RWPE2 (cell line): ENCODE measurements around the gene KCTD19.
A peak's percentile ranks its signal among the peaks of the same experiment; 100 is the strongest.
"Not testable (repeated sequence)": the region's sequence is repeated elsewhere in the genome, so short reads cannot be mapped to it uniquely, and the experiment has no call there.

Experiments
- ATAC-seq: fragments of 200-7000 bp; cut with Tn5 transposase; 3 replicates; pipeline ENCODE4 v1.9.1; 2021; ENCODE audit warnings: low read depth
- DNase-seq: peaks from one replicate; pipeline ENCODE4 v3.0.0-alpha.2; 2020; ENCODE audit warnings: low spot score
- H3K27ac ChIP-seq: fragments of 450-650 bp; 2 replicates; pipeline ENCODE4 v1.5.1; 2017; ENCODE audit warnings: mild to moderate bottlenecking; ENCODE audit not compliant: poor library complexity, severe bottlenecking
- H3K27me3 ChIP-seq: fragments of 250-450 bp; sonication (Bioruptor Pico); 2 replicates; pipeline ENCODE4 v1.5.1; 2021; ENCODE audit warnings: mild to moderate bottlenecking, moderate library complexity; ENCODE audit not compliant: insufficient read depth, poor library complexity, severe bottlenecking
- H3K36me3 ChIP-seq: fragments of 250-450 bp; sonication (Bioruptor Pico); 2 replicates; pipeline ENCODE4 v1.5.1; 2020; ENCODE audit warnings: low read depth, mild to moderate bottlenecking, moderate library complexity
- H3K4me1 ChIP-seq: fragments of 250-450 bp; sonication (Bioruptor Pico); 2 replicates; pipeline ENCODE4 v1.5.1; 2021; ENCODE audit warnings: mild to moderate bottlenecking, moderate library complexity; ENCODE audit not compliant: insufficient read depth, poor library complexity, severe bottlenecking
- H3K4me3 ChIP-seq: fragments of 250-450 bp; sonication (Bioruptor Pico); 2 replicates; pipeline ENCODE4 v1.5.1; 2021; ENCODE audit warnings: mild to moderate bottlenecking, moderate library complexity; ENCODE audit not compliant: severe bottlenecking
- H3K9me3 ChIP-seq: fragments of 250-450 bp; sonication (Bioruptor Pico); 2 replicates; pipeline ENCODE4 v1.5.1; 2021; ENCODE audit warnings: mild to moderate bottlenecking, moderate library complexity; ENCODE audit not compliant: severe bottlenecking
- TF ChIP-seq, protein P1 (sequence below): fragments of 450-650 bp; IDR thresholded peaks from one replicate; pipeline ENCODE4 v1.5.1; 2017; ENCODE audit warnings: mild to moderate bottlenecking, moderate library complexity; ENCODE audit not compliant: poor library complexity, severe bottlenecking

KCTD19 gene

GRCh38 chr16:67326472-67327309, at the start of gene KCTD19, which contains the start of gene LRRC36:
KCTD19 (minus strand) TSS chr16:67326741; CDS start chr16:67326707, 34 bp downstream.
LRRC36 (plus strand) TSS chr16:67326815; CDS start chr16:67326863, 48 bp downstream.
- Histone ChIP-seq H3K9me3 (no peaks in the 10 kb centered on the region), H3K27ac (no peak within 1 kb of the TSS), H3K4me1 (peaks cover 14% of the 10 kb centered on the region), H3K36me3 (no peaks in the 10 kb centered on the region), H3K27me3 (no peaks in the 10 kb centered on the region), H3K4me3 (peak within 1 kb of the TSS; percentile 23)
- TF ChIP-seq, protein P1, sequence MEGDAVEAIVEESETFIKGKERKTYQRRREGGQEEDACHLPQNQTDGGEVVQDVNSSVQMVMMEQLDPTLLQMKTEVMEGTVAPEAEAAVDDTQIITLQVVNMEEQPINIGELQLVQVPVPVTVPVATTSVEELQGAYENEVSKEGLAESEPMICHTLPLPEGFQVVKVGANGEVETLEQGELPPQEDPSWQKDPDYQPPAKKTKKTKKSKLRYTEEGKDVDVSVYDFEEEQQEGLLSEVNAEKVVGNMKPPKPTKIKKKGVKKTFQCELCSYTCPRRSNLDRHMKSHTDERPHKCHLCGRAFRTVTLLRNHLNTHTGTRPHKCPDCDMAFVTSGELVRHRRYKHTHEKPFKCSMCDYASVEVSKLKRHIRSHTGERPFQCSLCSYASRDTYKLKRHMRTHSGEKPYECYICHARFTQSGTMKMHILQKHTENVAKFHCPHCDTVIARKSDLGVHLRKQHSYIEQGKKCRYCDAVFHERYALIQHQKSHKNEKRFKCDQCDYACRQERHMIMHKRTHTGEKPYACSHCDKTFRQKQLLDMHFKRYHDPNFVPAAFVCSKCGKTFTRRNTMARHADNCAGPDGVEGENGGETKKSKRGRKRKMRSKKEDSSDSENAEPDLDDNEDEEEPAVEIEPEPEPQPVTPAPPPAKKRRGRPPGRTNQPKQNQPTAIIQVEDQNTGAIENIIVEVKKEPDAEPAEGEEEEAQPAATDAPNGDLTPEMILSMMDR: peak; percentile 37
- no peak for DNase-seq
- ATAC-seq: 0 out of 3 replicates have a peak, but pooled peaks have one; percentile 39

DNA sequence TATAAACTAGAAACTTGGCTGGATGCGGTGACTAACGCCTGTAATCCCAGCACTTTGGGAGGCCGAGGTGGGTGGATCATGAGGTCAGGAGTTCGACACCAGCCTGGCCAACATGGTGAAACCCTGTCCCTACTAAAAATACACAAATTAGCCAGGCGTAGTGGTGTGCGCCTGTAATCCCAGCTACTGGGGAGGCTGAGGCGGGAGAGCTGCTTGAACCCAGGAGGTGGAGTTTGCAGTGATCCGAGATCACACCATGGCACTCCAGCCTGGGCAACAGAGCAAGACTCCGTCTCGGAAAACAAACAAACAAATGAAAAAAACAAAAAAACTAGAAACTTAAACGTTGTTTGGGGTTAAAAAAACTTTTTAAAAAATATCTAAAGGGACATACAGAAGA, 49.5 kb upstream of the KCTD19 start:
- not testable (repeated sequence) for ATAC-seq, H3K9me3 ChIP-seq, H3K4me1 ChIP-seq, H3K27ac ChIP-seq, H3K36me3 ChIP-seq, H3K27me3 ChIP-seq, DNase-seq, H3K4me3 ChIP-seq

- DNase-seq: no peak
- Histone ChIP-seq H3K27me3 (no peaks in the 10 kb centered on the region), H3K9me3 (no peaks in the 10 kb centered on the region), H3K4me1 (no peaks in the 10 kb centered on the region), H3K4me3 (no peak overlapping the region), H3K36me3 (no peaks in the 10 kb centered on the region), H3K27ac (no peak overlapping the region)
- ATAC-seq: peak; percentile 41; the same call in 1 of the 3 replicates
- TF ChIP-seq, protein P1: peak; percentile 67
Observed at GRCh38 chr16:67372664-67373063, 46.1 kb upstream of the KCTD19 start.

DNA sequence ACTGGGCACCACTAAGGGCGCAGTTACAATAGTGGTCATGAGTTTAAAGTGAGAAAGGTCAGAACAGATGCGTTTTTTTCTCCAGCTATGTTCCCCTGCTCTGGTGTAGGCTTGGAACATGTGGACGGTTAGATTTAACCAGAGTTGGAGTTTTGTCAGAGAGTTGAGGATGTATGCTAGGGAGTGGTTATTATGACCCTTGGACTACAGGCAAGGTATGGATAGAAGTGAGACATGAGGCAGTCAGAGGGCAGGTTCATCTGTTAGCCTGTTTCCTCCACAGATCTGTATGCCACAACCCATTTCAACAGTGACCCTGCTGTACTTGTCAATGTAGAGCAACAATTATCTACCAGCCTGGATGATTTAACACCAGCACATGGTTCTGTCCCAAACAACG, 44.1 kb upstream of the KCTD19 start:
- TF ChIP-seq, protein P1: no peak
- ATAC-seq: no peak
- Histone ChIP-seq H3K4me3 (no peak overlapping the region), H3K27me3 (no peaks in the 10 kb centered on the region), H3K9me3 (no peaks in the 10 kb centered on the region), H3K4me1 (no peaks in the 10 kb centered on the region), H3K27ac (no peak overlapping the region), H3K36me3 (no peaks in the 10 kb centered on the region)
- no peak for DNase-seq

GRCh38 chr16:67364600-67365235, 38.2 kb upstream of the KCTD19 start:
- no peaks in the 10 kb centered on the region for H3K4me1 ChIP-seq
- no peak overlapping the region for H3K27ac ChIP-seq
- no peak for ATAC-seq
- no peak for DNase-seq
- no peak overlapping the region for H3K4me3 ChIP-seq
- no peaks in the 10 kb centered on the region for H3K36me3 ChIP-seq
- H3K27me3 ChIP-seq: no peaks in the 10 kb centered on the region
- TF ChIP-seq, protein P1: no peak
- H3K9me3 ChIP-seq: no peaks in the 10 kb centered on the region
